ENCODE measurements around the gene WRAP73.
A peak's percentile ranks its signal among the peaks of the same experiment; 100 is the strongest.
"Not testable (repeated sequence)": the region's sequence is repeated elsewhere in the genome, so short reads cannot be mapped to it uniquely, and the experiment has no call there.

WRAP73 gene

DNA sequence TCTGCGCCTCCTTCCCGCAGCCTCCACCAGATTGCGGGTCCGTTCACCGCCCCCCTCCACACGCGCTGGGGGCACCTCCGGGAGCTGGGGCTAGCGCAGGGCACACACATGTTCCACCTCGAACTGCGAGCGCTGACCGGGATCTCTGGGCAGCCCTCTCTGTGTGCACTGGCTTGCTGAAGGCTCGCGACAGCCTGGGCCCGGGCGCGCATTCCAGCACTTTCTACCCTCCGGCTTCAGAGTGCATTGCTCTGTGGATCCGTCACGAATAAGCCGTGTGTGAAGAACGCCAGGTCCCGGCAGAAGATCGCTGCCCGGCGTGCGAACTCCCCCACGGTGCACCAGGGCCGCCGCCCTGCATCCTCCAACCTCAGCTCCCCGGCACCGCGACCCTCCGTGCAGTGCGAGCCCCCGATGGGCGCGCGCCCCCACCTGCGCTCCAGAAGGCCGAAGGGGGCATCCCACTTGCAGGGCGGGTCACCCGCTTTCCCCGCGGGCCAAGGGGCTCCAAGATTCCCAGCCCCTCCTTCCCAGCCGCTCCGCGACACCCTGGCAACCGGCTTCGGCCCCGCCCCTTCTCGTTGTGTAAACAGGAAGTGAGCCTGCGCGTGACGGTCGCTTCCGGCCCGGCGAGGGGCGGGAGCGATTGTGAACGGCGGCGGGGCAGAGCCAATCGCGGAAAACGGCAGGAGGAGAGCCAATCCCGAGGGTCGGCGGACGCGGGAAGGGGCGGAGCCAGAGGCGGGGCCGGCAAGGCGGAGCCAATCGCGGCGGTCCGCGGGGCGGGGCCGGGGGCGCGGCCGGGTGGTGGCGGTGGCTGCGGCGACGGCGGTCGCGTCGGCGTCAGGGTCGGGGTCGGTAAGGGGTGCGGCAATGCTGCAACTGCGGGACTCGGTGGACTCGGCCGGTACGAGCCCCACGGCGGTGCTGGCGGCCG is 25.4 kb downstream of the WRAP73 start, which contains the start of gene TPRG1L:
Gene TPRG1L, plus strand, starts transcription at position 816 of the 937 bp plus-strand sequence. Its CDS starts 58 bp downstream, at position 874.
- H3K4me3 ChIP-seq (ENCODE audit: low read length): peak within 1 kb of the TSS; percentile 90
- peak within 1 kb of the TSS; percentile 84 for H2AFZ ChIP-seq (ENCODE audit: low read depth, low read length)
- no peak within 1 kb of the TSS for H3K27ac ChIP-seq (ENCODE audit: low read length)
- peak within 1 kb of the TSS; percentile 92 for H3K4me2 ChIP-seq (ENCODE audit: low read length)
- TF ChIP-seq CTCF (IDR thresholded peaks at IDR 0.05; ENCODE audit: low read depth, low read length): no peak
- TF ChIP-seq EZH2phosphoT487 (IDR thresholded peaks at IDR 0.05; ENCODE audit: low read depth): no peak
- H3K79me2 ChIP-seq (ENCODE audit: low read length): no peaks in the 10 kb centered on the region
- no peaks in the 10 kb centered on the region for H3K9me3 ChIP-seq (ENCODE audit: insufficient read depth, low read length)
- no peaks in the 10 kb centered on the region for H3K27me3 ChIP-seq (ENCODE audit: low read depth, low read length)
- peaks cover 12% of the 10 kb centered on the region for H3K4me1 ChIP-seq (ENCODE audit: low read length)
- H4K20me1 ChIP-seq (ENCODE audit: insufficient read depth, low read length): no peaks in the 10 kb centered on the region
- H3K9ac ChIP-seq (ENCODE audit: low read length): peak within 1 kb of the TSS; percentile 56
- H3K36me3 ChIP-seq (replicated peaks; ENCODE audit: low read depth, low read length): peaks cover 11% of the 10 kb centered on the region

DNA sequence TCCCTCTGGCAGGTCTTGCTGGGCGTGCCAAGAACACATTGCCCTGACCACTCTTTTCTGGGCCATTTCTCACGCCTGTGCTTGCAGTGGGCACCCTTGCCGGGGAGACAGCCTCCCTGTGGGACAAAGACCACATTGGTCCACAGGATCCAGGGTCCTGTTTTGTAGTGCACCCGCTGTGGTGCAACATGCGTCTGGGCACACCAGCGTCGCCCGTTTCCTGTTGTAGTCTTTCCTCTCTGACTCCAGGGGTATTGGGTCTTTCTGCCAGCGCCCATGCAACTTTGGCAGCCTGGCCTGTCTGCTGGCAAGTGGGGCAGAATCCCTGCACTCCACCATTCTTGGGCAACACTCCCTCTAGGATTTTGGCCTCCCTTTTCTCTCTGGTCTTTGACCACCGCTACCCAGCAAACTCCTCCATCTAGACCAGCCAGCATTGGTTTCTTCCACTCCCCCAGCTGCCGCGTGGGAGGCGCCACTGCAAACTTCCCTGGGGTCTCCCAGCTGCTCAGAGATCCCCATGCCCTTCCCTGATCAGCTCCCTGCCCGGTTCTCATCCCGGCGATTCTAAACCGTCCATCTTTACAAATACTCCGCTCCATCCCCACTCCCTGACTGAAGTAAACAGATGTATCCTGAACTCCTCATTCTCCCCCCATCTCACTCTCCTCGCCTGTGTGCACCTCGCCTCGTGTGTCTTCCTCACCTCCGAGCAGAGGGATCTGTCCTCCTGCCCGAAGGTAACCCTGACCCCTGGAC is 26.3 kb downstream of the WRAP73 start:
- Histone ChIP-seq H3K9me3 (ENCODE audit: insufficient read depth, low read length) (no peaks in the 10 kb centered on the region), H3K27me3 (ENCODE audit: low read depth, low read length) (no peaks in the 10 kb centered on the region), H3K4me3 (ENCODE audit: low read length) (peak overlapping the region; percentile 90), H3K4me1 (ENCODE audit: low read length) (peaks cover 15% of the 10 kb centered on the region), H3K79me2 (ENCODE audit: low read length) (no peaks in the 10 kb centered on the region), H3K4me2 (ENCODE audit: low read length) (peak overlapping the region; percentile 92), H3K27ac (ENCODE audit: low read length) (no peak overlapping the region), H2AFZ (ENCODE audit: low read depth, low read length) (no peak overlapping the region), H4K20me1 (ENCODE audit: insufficient read depth, low read length) (no peaks in the 10 kb centered on the region), H3K36me3 (replicated peaks; ENCODE audit: low read depth, low read length) (peaks cover 6% of the 10 kb centered on the region), H3K9ac (ENCODE audit: low read length) (peak overlapping the region; percentile 56)
- TF ChIP-seq EZH2phosphoT487 (IDR thresholded peaks at IDR 0.05; ENCODE audit: low read depth) (no peak), CTCF (IDR thresholded peaks at IDR 0.05; ENCODE audit: low read depth, low read length) (no peak)

GRCh38 chr1:3622102-3622501 is 27.8 kb downstream of the WRAP73 start:
- H2AFZ ChIP-seq (ENCODE audit: low read depth, low read length); H3K4me2 ChIP-seq (ENCODE audit: low read length); H4K20me1 ChIP-seq (ENCODE audit: insufficient read depth, low read length); H3K27ac ChIP-seq (ENCODE audit: low read length); H3K79me2 ChIP-seq (ENCODE audit: low read length); H3K27me3 ChIP-seq (ENCODE audit: low read depth, low read length); H3K9ac ChIP-seq (ENCODE audit: low read length); H3K36me3 ChIP-seq (replicated peaks; ENCODE audit: low read depth, low read length); H3K4me3 ChIP-seq (ENCODE audit: low read length); H3K9me3 ChIP-seq (ENCODE audit: insufficient read depth, low read length): not testable (repeated sequence)
- peaks cover 15% of the 10 kb centered on the region for H3K4me1 ChIP-seq (ENCODE audit: low read length)

DNA sequence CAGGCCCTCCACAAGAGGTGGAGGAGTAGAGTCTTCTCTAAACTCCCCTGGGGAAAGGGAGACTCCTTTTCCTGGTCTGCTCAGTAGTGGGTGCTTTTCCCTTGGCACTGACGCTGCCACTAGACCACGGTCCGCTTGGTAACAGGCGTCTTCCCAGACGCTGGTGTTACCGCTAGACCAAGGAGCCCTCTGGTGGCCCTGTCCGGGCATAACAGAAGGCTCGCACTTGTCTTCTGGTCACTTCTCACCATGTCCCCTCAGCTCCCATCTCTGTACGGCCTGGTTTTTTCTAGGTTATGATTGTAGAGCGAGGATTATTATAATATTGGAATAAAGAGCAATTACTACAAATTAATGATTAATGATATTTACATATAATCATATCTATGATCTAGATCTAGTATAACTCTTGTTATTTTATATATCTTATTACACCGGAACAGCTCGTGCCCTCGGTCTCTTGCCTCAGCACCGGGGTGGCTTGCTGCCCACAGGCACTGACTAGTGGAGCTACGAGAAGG is 28.7 kb downstream of the WRAP73 start:
- H3K79me2 ChIP-seq (ENCODE audit: low read length); H3K9ac ChIP-seq (ENCODE audit: low read length); H3K9me3 ChIP-seq (ENCODE audit: insufficient read depth, low read length); H3K27ac ChIP-seq (ENCODE audit: low read length); H2AFZ ChIP-seq (ENCODE audit: low read depth, low read length); H3K4me3 ChIP-seq (ENCODE audit: low read length); H3K36me3 ChIP-seq (replicated peaks; ENCODE audit: low read depth, low read length); H4K20me1 ChIP-seq (ENCODE audit: insufficient read depth, low read length); H3K27me3 ChIP-seq (ENCODE audit: low read depth, low read length): not testable (repeated sequence)
- TF ChIP-seq CTCF (IDR thresholded peaks at IDR 0.05; ENCODE audit: low read depth, low read length): peak; percentile 42
- H3K4me2 ChIP-seq (ENCODE audit: low read length): 0 out of 2 replicates have a peak overlapping the region, but pooled peaks have one; percentile 38
- peaks cover 15% of the 10 kb centered on the region for H3K4me1 ChIP-seq (ENCODE audit: low read length)

Data from OCI-LY3 (cell line).